Endometrial microvascular endothelial cells (primary cell): ENCODE measurements around the gene EEIG2. TPM values are rescaled to one million over a fixed set of nuclear protein-coding genes. Genes with fewer than 3 reads are reported as not detected.
"Not testable (repeated sequence)": the region's sequence is repeated elsewhere in the genome, so short reads cannot be mapped to it uniquely, and the experiment has no call there.

Source experiments
- in situ Hi-C: cut with HindIII; loops from 2 replicates; pipeline ENCODE4 v1.10.0; 2017; ENCODE audit warnings: low sequenced_read_pairs, low pct_unique_long_range_greater_than_20kb; ENCODE audit errors: inconsistent ontology term
- total RNA-seq: library from RNA; depleted of rRNA; stranded (reverse); fragments of >200 nt; gene quantifications from one replicate; pipeline ENCODE4 v1.2.3, GENCODE V29; 2015; ENCODE audit errors: inconsistent ontology term

The EEIG2 gene
- total RNA-seq, 1 donor from 2014 or later = 2.0 TPM

- in situ Hi-C loops = no loop called here
These were observed 18.9 kb upstream of the EEIG2 start for GRCh38 chr1:108540977-108541376.

GRCh38 chr1:108541861-108542260 lies 18.0 kb upstream of the EEIG2 start:
- in situ Hi-C loops = no loop called here

GRCh38 chr1:108547493-108547892 lies 12.4 kb upstream of the EEIG2 start:
- in situ Hi-C loops = not testable (repeated sequence)

DNA sequence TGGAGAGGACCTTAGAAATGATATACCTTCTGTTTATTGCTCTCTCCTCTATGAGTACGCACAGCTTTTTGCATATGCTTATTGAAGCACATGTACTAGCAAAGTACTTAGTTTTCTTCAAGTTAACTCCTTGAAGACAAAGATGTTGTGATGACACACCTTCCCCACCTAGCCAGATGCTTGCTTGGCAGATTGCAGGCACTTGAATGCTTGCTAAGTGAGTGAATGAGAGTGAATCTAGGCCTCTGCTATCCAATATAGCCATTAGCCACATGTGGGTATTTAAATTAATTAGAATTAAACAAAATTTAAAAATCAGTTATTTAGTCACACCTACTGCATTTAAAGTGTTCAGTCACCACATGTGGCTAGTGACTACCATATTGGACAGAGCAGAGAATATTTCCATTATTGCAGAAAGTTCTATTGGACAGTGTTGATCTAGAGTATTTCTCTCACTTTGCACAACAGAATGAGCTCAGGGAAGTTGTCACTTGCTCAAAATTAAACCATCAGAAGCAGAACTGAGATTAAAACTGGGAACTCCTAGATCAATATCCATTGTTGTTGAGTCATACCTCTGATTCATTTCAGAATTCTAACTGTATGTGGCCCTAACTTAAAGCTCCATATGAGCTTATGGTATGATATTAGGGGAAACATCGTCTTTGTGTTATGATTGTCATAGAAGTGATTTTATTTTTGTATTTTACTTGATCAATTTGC lies 8.6 kb upstream of the EEIG2 start:
- in situ Hi-C loops = no loop called here

DNA sequence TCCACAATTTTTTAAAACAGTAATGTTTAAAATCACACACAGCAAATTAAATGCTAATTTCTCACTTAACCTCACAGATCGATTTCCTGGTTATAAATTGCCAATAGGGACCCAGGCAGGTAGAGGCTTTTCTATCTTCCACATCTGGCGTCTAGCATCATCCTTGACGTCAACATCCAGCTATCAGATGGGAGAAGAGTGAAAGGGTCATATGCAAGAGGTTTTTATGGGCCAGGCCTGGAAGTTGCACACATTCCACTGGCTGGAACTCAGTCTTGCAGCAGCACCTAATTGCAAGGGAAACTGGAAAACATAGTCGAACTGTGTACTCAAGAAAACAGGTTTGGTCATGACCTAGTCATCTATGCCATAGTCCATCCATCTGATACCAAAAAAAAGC lies 6.0 kb upstream of the EEIG2 start:
- in situ Hi-C loops = no loop called here

GRCh38 chr1:108554682-108555427 lies 5.0 kb upstream of the EEIG2 start:
- in situ Hi-C loops = no loop called here

DNA sequence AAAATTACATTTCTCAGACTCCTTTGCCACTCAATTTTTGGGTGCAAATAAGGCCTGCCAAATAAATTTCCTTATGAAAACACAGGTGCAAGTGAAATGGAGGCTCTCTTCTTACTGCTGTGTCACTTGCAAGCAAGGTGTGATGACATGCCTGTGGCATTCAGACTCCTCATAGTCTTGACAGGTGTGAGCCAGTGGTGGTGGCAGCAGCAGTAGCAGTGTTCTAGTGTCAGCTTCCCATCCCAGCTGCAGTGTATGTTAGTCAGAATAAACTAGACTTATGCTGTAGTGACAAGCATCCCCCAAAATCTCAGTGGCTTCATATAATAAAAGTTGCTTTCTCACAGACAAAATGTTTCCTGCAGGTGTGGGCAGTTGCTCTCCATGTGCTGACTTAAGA lies 3.8 kb upstream of the EEIG2 start:
- in situ Hi-C loops = no loop called here

- in situ Hi-C loops = no loop called here
These were observed 3.4 kb upstream of the EEIG2 start for GRCh38 chr1:108556499-108556898.

DNA sequence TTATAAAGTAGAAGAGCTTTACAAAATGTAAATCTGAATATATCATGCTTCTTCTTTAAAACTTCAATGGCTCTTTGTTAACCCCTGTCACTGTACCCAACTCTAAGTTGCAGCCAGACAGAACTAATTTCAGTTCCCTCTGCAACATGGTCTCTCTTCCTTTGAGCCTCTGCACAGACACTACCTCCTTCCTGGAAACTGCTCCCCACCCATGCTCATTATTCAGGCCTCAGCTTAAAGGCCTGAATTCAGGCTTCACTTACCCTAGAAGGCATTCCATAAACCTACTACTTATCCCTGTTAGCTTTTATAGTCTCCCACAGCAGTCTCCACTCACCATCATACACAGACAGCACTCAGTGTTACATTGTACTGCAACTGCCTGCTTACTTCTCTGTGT lies 2.6 kb upstream of the EEIG2 start:
- in situ Hi-C loops = no loop called here

DNA sequence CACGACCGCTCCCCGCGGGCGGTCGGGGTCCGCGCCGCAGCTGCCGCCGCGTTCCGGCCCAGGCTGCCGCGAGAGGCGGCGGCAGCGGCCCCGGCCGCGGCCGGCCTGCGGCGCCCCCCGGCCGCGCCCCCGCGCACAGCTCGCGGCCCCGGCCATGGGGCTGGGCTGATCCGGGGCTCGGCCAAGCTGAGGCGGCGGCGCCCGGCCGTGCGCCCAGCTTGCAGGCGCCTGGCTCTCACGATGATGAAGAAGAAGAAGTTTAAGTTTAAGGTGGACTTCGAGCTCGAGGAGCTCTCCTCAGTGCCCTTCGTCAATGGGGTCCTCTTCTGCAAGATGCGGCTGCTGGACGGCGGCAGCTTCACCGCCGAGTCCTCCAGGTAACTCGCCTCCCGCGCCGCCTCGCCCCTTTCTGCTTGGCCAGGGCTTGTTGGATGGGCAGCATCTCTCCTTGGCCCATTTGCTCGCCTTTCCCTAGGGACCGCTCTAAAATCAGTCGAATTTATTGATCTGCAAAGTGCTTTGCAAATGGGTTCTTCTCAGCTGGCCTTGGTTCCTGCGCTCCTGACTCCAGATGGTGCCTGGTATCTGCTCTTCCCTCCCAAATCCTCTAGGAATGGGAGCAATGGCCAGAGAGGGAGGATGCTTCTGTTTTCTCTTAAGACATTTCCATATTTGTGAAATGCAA lies 431 bp downstream of the EEIG2 start:
- in situ Hi-C loops = no loop called here

DNA sequence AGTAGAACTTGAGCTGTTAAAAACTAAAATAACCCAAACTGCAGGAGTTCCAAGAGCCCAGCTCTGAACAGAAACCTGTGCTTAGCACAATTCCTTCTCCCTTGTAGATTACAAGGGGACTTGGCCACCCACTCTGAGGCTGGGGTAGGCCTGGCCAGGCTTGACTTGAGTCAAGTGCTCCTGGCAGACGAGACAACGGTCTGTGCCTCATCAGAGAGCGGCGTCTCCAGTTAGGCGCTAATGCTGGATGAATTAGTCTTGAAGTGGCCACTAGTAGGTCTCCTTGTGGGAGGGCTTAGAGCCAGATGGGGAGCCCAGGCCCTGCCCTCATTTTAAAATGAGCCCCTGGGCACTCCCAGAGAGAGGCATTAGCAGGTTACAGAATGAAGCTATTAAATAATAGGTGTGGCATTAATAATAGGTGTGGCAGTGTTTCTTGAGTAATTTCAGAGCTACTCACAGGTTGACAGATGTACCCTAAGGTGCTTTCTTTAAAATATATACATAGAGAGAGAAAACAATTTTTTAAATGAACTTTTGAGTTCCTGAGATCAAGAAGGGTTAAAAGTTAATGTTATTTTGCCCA lies 1.1 kb downstream of the EEIG2 start:
- in situ Hi-C loops = no loop called here

- in situ Hi-C loops = no loop called here
These were observed 1.9 kb downstream of the EEIG2 start for GRCh38 chr1:108561689-108562326.

DNA sequence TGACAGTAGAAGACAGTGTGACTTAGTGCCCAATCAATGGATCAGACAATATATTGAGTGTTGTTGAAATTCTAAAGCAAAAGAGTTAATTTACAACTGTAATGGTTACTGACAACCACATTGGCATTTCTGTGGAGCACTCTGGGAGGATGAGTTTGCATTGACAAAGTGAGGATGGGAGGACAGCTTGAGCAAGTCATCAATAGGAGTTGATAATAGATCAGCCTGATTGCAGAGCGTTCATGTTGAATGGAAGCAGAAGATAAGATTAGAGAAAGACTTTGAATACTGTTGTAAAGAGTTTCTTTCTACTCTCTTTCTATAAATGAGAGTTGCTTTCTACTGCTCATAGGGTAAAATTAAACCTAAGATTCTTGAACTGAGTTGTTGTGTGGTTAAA lies 3.9 kb downstream of the EEIG2 start:
- in situ Hi-C loops = no loop called here

- in situ Hi-C loops = no loop called here
These were observed 5.2 kb downstream of the EEIG2 start for GRCh38 chr1:108565081-108565480.

GRCh38 chr1:108565512-108565911 lies 5.6 kb downstream of the EEIG2 start:
- in situ Hi-C loops = no loop called here

GRCh38 chr1:108568589-108568988 lies 8.7 kb downstream of the EEIG2 start:
- in situ Hi-C loops = no loop called here

GRCh38 chr1:108569097-108569728 lies 9.3 kb downstream of the EEIG2 start:
- in situ Hi-C loops = no loop called here

DNA sequence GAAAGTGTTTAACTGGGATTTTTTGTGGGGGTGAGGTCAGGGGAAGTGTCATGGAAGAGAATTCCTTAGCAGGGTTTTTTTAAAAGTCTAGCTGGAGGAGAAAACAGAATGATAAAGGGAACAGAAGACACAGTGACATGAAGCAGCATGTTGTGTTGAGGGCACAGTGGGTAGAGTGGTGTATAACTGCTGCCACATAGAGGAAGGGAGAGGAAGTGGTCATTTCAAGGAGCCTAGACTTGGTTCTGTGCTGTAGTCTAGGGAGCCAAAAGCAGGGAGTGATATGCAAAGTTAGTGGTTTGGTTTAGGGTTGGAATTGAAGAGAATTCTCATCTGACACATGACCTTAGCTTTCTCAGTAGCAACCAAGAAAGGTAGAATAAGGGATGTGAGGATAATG lies 10.2 kb downstream of the EEIG2 start:
- in situ Hi-C loops = no loop called here

DNA sequence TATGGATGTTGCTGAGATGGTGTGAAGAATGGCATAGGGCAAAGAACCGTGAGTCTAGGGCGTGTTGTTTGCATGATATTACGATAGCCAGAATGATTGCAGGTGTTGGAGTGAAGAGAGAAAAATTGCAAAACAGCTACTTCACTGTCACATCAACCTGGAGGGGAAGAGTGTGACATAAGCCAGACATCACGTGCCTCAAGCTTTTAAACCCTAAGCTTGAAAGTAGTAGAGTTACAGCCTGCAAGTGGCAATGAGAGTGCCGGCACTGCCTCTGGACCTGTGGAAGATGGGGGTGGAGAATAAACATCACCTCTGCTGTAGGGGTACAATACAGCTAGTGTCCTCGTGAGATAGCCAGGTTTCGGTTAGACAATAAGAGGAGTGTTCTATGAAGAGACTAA lies 11.1 kb downstream of the EEIG2 start:
- in situ Hi-C loops = no loop called here
